ENCODE results near the gene DUS1L. TPM values are rescaled to one million over a fixed set of nuclear protein-coding genes. Genes with fewer than 3 reads are reported as not detected.

Gene DUS1L
- 76.2 and 82.9 TPM in 2 replicates for total RNA-seq

GRCh38 chr17:82065638-82066303, at the start of gene DUS1L:
TSS of gene DUS1L (minus strand) at chr17:82065804. CDS start at chr17:82065059, 745 bp downstream.

GRCh38 chr17:82098169-82098938, 32.8 kb upstream of the DUS1L start, which contains the start of gene FASN:
TSS of gene FASN (minus strand) at chr17:82098236. CDS start at chr17:82096445, 1,791 bp downstream.

DNA sequence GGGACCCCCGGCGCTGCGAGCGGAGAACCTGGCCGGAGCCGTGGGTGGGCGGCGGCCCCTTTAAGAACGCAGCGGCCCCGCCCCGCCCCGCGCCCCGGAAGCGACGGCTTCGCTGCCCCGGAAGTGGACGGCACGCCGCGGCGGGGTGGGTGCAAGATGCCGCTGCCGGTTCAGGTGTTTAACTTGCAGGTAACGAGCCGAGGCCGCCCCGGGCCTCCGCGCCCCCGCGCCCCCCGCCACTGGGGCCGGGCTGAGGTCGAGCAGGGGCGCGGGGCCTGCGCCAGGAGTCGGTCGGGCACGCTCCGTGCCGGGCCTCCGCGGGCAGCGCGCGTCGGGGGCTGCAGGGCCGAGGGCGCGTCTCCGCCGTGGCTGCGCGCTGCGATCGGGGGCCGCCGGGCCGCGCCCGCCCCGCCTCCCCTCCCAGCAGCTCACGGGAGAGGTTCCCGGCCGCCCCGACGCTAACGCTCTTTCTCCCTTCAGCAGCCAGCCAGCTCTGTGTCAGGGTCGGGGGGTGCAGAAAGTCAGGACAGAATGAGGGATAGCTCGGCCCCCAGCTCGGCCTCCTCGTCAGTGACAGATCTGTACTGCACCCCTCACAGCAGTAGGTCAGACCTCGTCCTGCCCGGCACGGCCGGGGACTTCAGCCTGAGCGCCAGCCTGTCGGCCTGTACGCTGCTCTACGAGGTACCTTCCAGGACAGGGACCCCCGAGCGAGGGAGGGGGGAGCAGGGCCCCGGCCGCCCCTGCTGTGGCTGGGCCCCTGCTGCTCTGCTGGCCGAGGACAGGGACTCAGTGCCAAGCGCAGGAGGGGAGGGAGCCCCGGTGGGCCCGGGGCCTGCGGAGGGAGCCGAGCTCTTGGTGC, 13.6 kb downstream of the DUS1L start, which contains the start of the genes GPS1 and RFNG:
Gene GPS1, plus strand, starts transcription at position 123 of the 862 bp plus-strand sequence. Its CDS starts 34 bp downstream, at position 157.
Gene RFNG, minus strand, starts transcription at position 36 of the 862 bp plus-strand sequence. CDS start 45 bp downstream, outside the sequence.

GRCh38 chr17:82037092-82037888, 28.3 kb downstream of the DUS1L start, which contains the start of gene DCXR:
TSS of gene DCXR (minus strand) at chr17:82037697. CDS start at chr17:82037682, 15 bp downstream.

GRCh38 chr17:82031303-82031884, 34.2 kb downstream of the DUS1L start, which contains the start of gene RAC3:
TSS of gene RAC3 (plus strand) at chr17:82031678. CDS start at chr17:82031762, 84 bp downstream.

GRCh38 chr17:82022981-82023446, 42.6 kb downstream of the DUS1L start, which contains the start of gene LRRC45:
TSS of gene LRRC45 (plus strand) at chr17:82023305. CDS start at chr17:82023644, 339 bp downstream.

GRCh38 chr17:82022310-82022980, 43.2 kb downstream of the DUS1L start, which contains the start of gene CENPX:
TSS of gene CENPX (minus strand) at chr17:82022878. CDS start at chr17:82022861, 17 bp downstream.

Other genes with a start within 250 kb of the DUS1L start
- gene MCRIP1, start 232.5 kb downstream of the DUS1L start, total RNA-seq: 34.9 and 50.1 TPM in 2 replicates
- gene PPP1R27, start 230.8 kb downstream of the DUS1L start, total RNA-seq: not detected in 2 replicates
- 1,284 and 1,865 TPM in 2 replicates for gene P4HB, start 205.3 kb downstream of the DUS1L start, total RNA-seq
- 326 and 351 TPM in 2 replicates for gene ARHGDIA, start 194.5 kb downstream of the DUS1L start, total RNA-seq
- 184 and 208 TPM in 2 replicates for gene ALYREF, start 174.2 kb downstream of the DUS1L start, total RNA-seq
- gene ANAPC11, start 174.1 kb downstream of the DUS1L start, total RNA-seq: 235 and 300 TPM in 2 replicates
- 3.0 TPM in 1 of 2 replicates, not detected in the other for gene NPB, start 163.6 kb downstream of the DUS1L start, total RNA-seq
- 50.9 and 54.8 TPM in 2 replicates for gene PCYT2, start 154.4 kb downstream of the DUS1L start, total RNA-seq
- 32.9 and 35.1 TPM in 2 replicates for gene SIRT7, start 147.6 kb downstream of the DUS1L start, total RNA-seq
- 9.5 and 12.1 TPM in 2 replicates for gene MAFG, start 138.1 kb downstream of the DUS1L start, total RNA-seq
- 55.8 and 60.5 TPM in 2 replicates for gene PYCR1, start 128.5 kb downstream of the DUS1L start, total RNA-seq
- gene MYADML2, start 118.6 kb downstream of the DUS1L start, total RNA-seq: not detected in 2 replicates
- not detected in 2 replicates for gene NOTUM, start 104.6 kb downstream of the DUS1L start, total RNA-seq
- gene ASPSCR1, start 88.2 kb downstream of the DUS1L start, total RNA-seq: 6.9 and 12.5 TPM in 2 replicates
- gene CENPX, start 42.9 kb downstream of the DUS1L start, total RNA-seq: 123 and 162 TPM in 2 replicates
- gene LRRC45, start 42.5 kb downstream of the DUS1L start, total RNA-seq: 16.3 and 21.5 TPM in 2 replicates
- 53.3 and 75.5 TPM in 2 replicates for gene RAC3, start 34.1 kb downstream of the DUS1L start, total RNA-seq
- gene DCXR, start 28.1 kb downstream of the DUS1L start, total RNA-seq: 161 and 191 TPM in 2 replicates
- gene RFNG, start 14.0 kb downstream of the DUS1L start, total RNA-seq: 37.6 and 38.2 TPM in 2 replicates
- gene GPS1, start 13.9 kb downstream of the DUS1L start, total RNA-seq: 115 and 136 TPM in 2 replicates
- 474 and 632 TPM in 2 replicates for gene FASN, start 32.4 kb upstream of the DUS1L start, total RNA-seq
- 8.1 and 16.5 TPM in 2 replicates for gene CCDC57, start 147.0 kb upstream of the DUS1L start, total RNA-seq
- 256 and 274 TPM in 2 replicates for gene SLC16A3, start 163.2 kb upstream of the DUS1L start, total RNA-seq
- 41.8 and 42.7 TPM in 2 replicates for gene CSNK1D, start 207.9 kb upstream of the DUS1L start, total RNA-seq

All from airway epithelial cell (primary cell).